LNCaP clone FGC (cell line): ENCODE measurements around the gene PCDHGB2.
"Not testable (repeated sequence)": the region's sequence is repeated elsewhere in the genome, so short reads cannot be mapped to it uniquely, and the experiment has no call there.

Experiments
- DNase-seq: peaks from one replicate; pipeline ENCODE4 v3.0.0-alpha.2; 2011; ENCODE audit warnings: low read depth
- H3K4me3 ChIP-seq: 2 replicates; pipeline ENCODE4 v1.5.1; 2011; ENCODE audit warnings: mild to moderate bottlenecking, low read depth, low read length, control low read depth
- CTCF ChIP-seq: IDR thresholded peaks from 2 replicates; pipeline ENCODE4 v1.5.1; 2012; ENCODE audit warnings: mild to moderate bottlenecking; ENCODE audit not compliant: control insufficient read depth, insufficient read depth; ENCODE audit errors: extremely low read depth

PCDHGB2 gene

GRCh38 chr5:141366016-141366896 is 6.5 kb downstream of the PCDHGB2 start:
- peak; percentile 90 for DNase-seq
- no peak overlapping the region for H3K4me3 ChIP-seq
- TF ChIP-seq CTCF = no peak

- no peak for DNase-seq
- TF ChIP-seq CTCF = 0 out of 2 replicates have a peak, but pooled peaks have one; percentile 18
- H3K4me3 ChIP-seq = no peak within 1 kb of the TSS
Observed at GRCh38 chr5:141369994-141370848, 10.4 kb downstream of the PCDHGB2 start, which contains the start of gene PCDHGB3. Gene PCDHGB3 (plus strand): TSS chr5:141370242. CDS start chr5:141370395, 153 bp downstream.

- H3K4me3 ChIP-seq = no peak overlapping the region
- no peak for TF ChIP-seq CTCF
- DNase-seq = no peak
Observed at GRCh38 chr5:141371572-141372475, 12.0 kb downstream of the PCDHGB2 start.

- TF ChIP-seq CTCF = peak; percentile 35
- no peak for DNase-seq
- H3K4me3 ChIP-seq = peak within 1 kb of the TSS; percentile 21; the same call in 1 of the 2 replicates
Observed at GRCh38 chr5:141373673-141374317, 14.0 kb downstream of the PCDHGB2 start, which contains the start of gene PCDHGA6. Gene PCDHGA6 (plus strand): TSS chr5:141373891. CDS start chr5:141374084, 193 bp downstream.

- no peak overlapping the region for H3K4me3 ChIP-seq
- no peak for TF ChIP-seq CTCF
- no peak for DNase-seq
Observed at GRCh38 chr5:141374627-141375026, 14.8 kb downstream of the PCDHGB2 start.

GRCh38 chr5:141375444-141376155 is 15.8 kb downstream of the PCDHGB2 start:
- not testable (repeated sequence) for DNase-seq

More at GRCh38 chr5:141375444-141376155, 15.8 kb downstream of the PCDHGB2 start:
- not testable (repeated sequence) for H3K4me3 ChIP-seq
